OCI-M1 (cell line): ENCODE results near the gene DNAJC24.

Experiments
- DNase-seq: peaks from one replicate; lab custom pipeline; 2025; lab: John Stamatoyannopoulos, UW

Gene DNAJC24

DNA sequence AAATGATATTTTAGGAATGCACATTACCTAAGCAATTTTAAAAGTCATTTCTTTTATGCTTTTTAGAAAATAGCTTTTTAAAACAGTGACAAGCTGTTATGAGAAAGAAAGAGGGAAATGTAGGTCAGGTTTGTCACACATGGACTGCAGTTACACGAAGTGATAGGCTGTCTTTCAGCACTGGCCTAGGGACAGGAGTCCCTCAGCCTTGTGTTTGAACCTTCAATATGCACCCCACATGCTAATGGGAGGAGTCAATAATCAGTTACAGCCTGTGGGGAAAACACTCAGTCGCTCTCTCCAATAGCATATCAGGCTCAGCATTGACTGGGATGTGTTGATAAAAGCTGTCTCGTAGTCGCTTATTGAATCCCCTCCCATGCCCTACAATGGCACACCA, 45.8 kb downstream of the DNAJC24 start:
- DNase-seq, result no peak

DNA sequence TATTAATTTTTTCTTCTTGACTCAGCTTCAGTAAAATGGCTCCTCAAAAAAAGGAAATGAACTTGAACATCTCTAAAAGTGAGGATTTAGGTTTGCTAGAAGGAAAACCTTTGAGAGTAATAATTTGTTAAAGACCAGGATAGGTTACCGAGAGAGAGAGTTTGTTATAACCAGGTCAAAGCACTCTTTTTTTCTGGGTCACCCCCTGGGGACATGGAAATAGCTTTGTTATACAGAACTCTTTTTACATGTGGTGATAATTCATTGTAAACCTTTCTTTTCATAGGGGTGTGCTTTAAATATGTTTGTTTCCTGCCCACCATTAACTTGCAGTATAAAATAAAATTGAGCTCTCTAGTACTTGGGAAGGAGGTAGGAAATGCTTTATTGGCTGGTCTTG, 47.7 kb downstream of the DNAJC24 start:
- DNase-seq, result no peak

DNA sequence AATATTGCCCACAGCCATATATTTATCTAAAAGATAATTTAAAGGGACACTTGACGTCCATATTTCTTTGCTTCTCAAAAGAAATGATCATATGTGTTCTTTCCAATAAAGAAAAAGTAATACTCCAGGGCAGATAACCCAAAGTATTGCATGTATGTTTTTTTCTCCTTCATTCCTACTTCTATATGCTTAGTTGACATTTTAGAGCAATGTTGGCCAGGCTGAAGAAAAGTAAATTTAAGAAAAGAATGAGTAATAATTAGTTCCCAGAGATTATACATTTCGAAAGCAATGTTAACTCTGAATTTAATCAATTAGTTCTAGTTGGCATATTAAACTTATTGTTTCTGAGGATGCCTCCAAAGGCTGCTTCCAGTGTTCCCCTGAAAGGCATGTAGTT, 48.2 kb downstream of the DNAJC24 start:
- DNase-seq, result no peak

DNA sequence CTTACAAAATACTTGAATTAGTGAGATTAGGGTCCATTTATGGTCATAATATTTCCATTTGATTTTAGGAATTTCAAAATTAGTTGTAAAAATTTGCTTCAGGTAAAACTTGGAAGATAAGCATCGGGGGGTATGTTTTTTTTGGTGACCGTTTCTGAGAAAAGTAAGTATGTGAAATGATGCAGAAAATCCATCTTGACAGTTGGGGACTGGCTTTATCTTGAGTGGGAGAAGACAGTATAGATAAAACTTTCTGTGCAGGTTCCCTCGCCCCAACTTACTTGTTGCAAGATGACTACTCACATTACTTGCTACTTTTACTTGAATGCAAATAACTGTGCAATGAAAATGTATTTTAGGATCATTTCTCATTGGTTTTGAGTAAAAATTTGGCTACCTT, 49.5 kb downstream of the DNAJC24 start:
- DNase-seq, result peak; percentile 36

DNA sequence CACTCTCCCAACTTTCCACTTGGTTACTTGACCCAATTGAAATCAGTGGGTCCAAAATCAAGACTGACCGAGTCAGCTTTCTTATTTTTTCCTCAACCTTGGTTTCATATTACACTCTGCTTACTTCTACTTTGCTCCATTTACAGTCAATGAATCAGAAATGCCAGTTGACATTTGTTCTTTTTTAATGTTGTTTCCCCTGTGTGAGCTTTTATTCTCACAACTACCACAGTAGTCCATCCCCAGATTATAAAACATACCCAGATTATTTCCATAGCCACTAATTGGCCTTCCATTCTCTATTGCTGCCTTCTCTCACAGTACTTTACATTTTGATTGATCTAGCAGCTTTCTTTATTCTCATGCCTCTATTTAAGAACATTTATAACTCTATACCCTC, 50.0 kb downstream of the DNAJC24 start:
- DNase-seq, result peak; percentile 33

DNA sequence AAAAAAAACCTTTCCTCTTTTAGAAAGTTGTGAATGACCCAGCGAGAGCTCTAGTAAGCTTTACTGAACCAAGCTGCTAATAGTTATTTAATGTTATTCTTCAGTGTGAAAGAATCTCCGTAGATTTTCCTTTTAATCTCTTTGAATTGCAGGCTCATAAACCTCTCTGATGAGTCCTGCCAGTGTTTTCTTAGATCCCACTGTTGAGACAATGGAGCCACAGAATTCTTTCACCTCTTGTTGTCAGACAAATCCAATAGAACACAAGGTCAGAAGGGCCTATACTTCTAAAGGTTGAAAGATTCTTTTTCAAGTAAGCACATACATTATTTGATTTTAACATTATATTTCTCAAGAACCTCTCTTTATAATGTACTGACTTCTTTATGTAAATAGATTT, 52.2 kb downstream of the DNAJC24 start:
- DNase-seq, result no peak

DNA sequence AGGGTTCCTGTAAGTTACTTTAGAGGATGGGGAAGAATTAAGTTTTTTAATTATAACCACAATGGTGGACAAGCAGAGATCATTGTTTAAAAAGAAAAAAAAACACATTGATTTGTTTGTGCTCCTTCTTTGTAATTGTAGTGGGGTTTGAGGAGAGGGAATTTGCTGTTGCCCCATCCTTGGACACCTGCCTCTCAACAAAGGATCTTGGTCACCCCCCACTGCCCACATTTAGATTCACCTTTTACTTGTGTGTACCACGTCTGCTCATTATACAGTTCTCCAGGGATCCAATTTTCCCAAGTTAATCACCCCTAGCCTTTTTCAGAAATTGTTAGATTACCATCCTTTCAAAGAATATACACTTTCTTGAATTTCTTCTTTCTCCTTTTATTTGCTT, 53.0 kb downstream of the DNAJC24 start:
- DNase-seq, result no peak

DNA sequence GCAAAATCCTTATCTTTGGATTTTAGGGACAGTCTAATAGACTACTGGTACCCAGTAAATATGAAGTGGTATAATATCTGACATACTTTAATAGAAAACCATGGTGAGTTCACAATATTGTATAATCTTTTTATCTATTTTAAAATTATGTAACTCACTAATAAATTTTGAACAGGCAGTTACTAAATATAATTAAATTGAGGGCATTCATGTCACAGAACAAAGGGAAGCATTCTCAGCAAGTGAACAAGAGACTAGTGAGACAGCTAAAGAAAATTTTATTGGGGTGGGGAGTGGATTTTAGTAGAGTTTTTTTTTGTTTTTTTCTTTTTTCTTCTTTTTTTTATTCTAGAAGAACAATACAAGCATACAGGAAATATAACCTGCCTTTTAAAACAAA, 55.0 kb downstream of the DNAJC24 start:
- DNase-seq, result no peak

DNA sequence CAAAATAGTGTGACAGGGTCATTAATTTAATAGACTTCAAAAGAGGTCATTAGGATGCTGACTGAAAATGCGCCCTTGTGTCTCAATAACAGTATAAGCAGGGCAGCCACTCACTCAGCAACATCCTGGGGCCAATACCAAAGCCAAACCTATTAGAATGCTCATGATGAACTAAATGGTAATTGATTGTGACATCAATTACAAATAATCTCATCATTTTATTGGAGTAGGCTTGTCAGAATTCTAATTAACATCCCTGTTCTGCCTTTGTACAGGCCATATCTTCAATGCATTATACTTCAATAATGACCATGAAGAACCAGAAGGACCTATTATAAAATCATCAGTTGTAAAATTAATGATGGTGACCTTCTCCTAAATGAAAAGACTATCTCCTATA, 64.2 kb downstream of the DNAJC24 start:
- DNase-seq, result no peak

DNA sequence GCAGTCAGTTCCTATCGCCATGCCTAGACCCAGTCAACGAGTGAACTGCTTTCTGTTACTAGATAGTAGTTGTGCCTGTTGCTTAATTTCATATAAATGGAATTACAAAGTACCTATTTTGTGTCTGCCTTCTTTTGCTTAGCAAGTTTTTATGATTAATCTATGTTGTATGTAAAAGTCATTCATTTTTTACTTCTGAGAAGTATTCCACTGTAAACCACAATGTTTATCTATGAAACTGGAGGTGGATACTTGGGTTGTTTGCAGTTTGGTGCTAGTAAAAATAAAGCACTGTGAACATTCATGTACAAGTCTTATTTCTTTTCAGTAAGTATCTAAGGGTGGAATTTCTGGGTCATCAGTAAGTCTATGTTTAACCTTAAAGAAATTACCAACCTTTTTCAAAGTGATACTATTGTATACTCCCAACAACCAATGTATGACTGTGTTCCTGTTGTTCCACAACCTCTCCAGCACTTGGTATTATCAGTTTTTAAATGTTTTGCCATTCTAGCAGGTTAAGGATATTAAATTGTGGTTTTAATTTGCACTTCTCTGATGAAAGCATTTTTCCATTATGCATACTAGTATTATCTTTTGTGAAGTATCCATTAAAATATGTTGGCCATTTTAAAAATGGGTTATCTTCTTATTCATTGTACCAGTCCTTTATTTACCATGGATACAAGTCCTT, 68.2 kb downstream of the DNAJC24 start:
- no peak for DNase-seq

DNA sequence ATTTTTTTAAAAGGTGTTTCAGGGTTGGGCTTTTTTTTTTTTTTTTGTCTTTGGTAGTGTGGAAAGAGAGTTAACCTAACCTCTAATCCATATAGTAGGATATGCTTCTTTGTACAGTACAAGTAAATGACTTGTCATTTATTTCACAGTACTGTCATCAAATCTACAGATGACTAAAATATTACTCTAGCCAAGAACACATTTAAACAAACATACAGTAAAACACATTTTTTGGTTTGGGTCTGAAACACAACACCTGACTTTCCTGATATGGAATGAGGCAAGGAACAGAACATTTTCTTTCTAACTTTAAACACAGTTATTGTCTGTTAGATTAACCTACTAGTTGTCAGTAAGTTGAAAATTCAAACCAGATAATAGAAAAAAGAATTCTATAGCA, 71.6 kb downstream of the DNAJC24 start:
- DNase-seq, result no peak

DNA sequence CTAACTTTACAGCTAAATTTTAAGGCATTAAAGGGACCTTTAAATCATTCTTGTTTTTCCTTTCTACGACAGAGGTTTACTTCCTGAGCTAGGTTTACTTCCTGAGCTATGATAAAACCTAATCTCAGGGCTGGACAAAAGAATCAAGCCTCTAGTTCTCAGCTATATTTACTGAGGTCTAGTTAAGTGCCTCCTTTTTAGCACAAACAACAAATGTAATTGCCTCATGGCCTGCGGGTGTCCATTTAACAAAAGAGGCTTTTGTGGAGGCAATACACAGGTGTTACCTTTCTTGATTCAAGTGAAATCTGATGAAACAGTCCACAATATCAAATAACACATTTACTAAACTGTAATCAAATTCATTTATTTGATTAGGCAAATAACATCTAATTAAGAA, 72.4 kb downstream of the DNAJC24 start:
- no peak for DNase-seq

DNA sequence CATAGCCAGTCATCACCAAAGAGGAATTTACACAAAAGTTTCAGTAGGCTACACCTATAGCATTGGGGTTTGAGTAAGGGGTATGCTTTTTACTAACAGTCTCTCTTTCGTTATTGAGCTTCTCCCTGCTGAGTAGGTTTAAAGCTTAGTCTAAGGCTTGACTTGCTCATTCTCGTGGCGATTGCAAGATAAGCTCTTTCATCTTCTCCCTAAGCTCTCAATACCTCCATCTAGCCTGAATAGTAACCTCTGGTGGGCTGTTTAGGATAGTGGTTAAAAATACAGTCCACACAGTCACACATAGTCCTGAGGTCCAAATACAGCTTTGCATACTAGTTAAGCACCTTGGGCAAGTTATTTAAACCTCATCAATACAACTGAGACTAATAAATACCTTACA, 74.1 kb downstream of the DNAJC24 start:
- DNase-seq, result no peak

DNA sequence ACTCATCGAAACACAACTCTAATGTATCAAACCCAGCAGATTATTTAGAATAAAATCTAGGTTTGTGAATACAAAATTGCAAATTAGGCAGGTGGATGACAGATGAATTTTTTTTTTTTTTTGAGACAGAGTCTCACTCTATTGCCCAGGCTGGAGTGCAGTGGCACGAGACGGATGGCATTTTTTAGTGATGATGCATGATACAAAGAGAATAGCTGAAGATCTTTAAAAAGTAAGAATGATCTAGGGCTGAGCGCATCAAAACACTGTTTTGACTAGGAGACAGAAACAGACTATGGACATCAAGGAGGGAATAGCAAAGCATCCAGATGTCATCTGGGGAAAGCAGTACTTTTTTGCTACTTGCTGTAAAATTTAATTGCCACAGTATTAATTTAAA, 76.0 kb downstream of the DNAJC24 start:
- no peak for DNase-seq

DNA sequence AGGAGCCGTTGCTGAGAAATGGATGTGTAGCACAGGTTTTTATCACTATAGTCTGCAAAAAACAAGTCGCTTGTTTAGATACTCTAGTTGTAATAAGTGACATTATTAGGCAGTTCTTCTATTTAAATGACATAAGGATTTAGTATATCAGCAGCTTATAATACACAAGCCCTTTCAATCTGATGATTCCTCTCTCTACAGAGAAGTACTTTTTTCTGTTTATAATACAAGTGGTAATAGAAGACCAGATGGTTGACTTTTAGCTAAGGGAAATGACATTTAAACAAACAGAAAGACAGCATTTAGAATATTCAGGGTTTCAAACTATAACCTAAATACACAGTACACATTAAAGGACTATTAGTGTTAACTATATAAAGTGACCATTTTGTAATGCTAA, 79.4 kb downstream of the DNAJC24 start:
- DNase-seq, result no peak

DNA sequence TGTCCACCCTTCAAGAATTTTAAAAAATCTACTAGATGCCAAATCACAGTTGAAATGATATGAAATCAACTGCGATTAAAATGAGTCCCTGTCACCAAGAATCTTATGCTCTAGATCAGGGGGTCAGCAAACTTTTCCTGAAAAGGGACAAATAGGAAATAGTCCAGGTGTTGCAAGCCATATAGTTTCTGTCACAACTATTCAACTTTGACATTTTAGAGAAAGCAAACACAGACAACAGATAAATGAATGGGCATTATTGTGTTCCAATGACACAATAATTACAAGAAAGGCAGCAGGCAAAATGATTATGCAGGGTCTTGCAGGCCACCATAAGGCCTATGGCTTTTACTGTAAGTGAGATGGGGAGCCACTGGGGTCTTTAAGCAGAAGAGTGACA, 81.2 kb downstream of the DNAJC24 start:
- no peak for DNase-seq

DNA sequence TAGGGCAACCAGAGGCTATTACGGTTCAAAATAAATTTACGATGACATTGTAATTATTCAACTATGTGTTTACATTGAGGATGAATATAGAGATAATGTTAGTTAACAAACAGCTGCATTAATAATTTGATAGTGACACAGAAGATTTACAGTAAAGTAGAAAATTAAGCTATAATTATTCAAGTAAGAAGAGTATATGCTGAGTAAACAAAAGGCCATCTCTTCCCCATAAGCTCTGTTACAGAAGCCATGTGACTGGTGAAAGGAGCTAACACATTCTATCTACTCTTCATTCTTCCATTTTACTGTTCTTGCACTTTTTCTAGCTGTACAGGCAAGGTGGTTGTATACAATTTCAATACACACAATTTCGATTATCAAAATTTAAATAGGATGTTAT, 85.5 kb downstream of the DNAJC24 start:
- DNase-seq, result no peak

DNA sequence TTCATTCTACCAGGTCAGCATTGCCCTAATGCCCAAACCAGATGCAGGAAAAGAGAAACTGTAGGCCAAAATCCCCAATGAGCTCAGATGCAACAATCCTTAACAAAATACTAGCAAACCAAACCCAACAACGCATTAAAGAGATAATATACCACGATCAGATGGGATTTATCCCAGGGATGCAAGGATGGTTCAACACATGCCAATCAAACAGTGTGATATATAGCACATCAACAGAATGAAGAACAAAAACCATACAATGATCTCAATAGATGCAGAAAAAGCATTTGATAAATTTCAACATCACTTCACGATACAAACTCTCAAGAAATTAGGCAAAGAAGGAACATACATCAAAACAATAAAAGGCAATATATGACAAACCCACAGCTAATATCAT, 94.8 kb downstream of the DNAJC24 start:
- DNase-seq, result no peak

DNA sequence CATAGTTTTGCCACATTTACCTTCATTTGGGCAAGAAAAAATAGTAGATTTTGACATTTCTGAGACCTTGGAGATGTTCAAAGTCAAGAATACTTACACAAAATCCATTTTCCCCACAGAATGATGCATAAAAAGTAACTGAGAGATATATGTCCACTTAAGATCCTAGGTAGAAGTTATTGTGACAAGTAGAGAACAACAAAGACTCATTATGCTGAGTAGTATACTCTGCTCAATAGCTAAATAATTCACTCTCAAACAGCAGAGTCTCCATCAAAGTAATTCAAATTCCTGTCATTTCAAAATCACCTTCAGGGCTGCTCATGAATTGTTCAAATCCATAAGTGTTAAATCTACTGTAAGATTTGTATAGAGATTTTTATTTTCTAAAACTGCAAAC, 104.4 kb downstream of the DNAJC24 start:
- DNase-seq, result no peak

DNA sequence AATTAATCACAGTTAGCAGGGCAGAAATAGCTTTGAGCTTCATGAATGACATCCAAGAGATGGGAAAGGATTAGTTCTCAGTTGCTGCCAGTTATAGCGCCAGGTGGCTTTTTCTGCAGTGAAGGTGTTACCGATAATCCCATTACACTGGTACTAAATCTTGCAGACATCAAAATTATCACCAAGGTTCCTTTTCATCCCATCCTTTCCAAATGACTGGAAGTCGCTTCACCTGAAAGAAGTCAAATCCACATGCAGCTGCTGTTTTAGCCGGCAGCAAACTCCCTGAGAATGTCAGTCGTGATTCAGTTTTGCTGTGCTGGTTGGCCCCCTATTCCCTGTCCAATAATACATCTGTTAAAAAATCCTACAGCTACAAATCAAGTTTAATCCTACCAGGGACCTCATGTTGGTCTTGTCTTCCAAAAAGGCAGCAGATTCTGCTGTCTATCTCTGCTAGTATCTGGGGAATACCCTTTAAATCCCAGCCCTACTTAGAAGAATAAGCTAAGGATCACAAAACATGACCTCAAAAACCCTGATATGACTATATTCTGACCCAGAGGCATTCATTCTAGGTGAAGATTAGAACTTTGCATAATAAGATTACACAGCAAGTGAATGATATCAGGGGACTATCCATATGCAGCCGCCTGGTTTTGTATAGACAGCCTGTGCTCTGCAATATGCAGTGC, 108.0 kb downstream of the DNAJC24 start:
- no peak for DNase-seq

DNA sequence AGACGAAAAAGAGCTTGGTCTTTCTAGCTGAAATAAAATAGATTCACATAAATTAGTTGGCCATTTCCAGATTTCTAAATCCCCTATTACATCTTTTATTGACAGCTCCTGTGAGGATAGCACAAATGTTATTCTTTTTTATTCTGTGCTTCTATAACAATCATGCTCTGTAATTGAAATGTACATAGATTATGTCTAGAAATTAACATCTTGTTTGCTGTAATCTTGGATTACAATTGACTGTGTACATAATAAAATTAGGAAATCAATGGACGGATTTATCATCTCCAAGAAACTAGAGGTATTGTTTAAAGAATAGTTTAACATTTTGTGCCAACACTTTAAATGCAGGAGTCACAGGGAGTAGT, 108.5 kb downstream of the DNAJC24 start:
- no peak for DNase-seq

DNA sequence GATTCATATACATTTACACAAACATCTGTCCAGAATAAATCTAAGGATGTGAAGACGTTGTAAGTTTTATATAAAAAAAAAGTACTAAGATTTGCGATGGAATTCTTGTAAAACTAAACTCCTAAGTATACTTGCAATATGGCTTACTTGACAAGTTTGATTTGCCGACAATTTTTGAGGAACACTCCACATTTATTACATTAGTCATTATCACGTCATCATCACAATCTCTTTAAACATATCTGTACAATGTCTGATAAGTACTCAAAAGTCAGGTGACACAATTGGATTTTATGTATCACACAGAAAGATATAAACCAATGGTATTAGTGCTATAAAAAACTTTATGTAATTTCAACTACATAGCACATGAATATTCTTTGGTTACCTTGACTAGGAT, 109.4 kb downstream of the DNAJC24 start:
- DNase-seq, result no peak

DNA sequence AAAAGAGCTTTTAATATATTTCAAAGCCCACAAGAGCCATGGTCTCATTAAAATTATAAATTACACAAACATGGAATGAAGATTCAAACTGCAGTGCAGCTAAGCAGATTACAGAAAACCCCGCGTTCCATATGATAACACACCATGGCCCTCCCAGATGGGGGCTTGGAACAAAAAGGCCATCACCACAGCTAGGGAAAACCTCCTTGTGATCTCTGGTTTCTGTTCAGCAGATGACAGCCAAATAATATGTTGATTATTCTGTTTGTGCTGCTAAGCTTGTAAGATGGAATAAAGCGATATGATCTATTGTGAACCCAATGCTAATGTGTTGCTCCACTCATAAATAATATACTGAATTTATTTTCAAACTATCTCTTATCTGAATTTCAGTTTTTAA, 111.3 kb downstream of the DNAJC24 start:
- DNase-seq, result no peak
